ENCODE measurements around the gene ROR2.

- TF ChIP-seq EZH2 (IDR thresholded peaks at IDR 0.05) (no peak), POLR2AphosphoS5 (IDR thresholded peaks at IDR 0.05; ENCODE audit: borderline replicate concordance, low read depth, low read length) (no peak), FOXP2 (optimal IDR thresholded peaks at IDR 0.05; ENCODE audit: control extremely low read depth, extremely low read length, insufficient read depth) (no peak)
These were observed 434.8 kb downstream of the ROR2 start for GRCh38 chr9:91515074-91515687.

Data from SK-N-MC (cell line).